GM12878 (cell line): ENCODE data around the gene FBXO17. TPM values are rescaled to one million over a fixed set of nuclear protein-coding genes. Genes with fewer than 3 reads are reported as not detected.

Experiments
- ATAC-seq: fragments of 200-7000 bp; cut with Tn5 transposase; 3 replicates; pipeline ENCODE4 v1.9.1; 2020; ENCODE audit warnings: mild to moderate bottlenecking, moderate library complexity
- BruUV-seq: library from RNA; stranded (reverse); fragments of 400-500 nt; replicated peaks from 2 replicates; lab custom pipeline; 2021; lab: Mats Ljungman, UMichigan
- CTCF ChIA-PET: fragments of 300-600 bp; sonication (Branson Sonifier 250); formaldehyde crosslinking; extraction: SDS; loops from one replicate; lab custom pipeline; 2021; ENCODE audit warnings: inconsistent platforms; lab: Yijun Ruan, JAX
- POLR2A ChIA-PET: fragments of 350-600 bp; formaldehyde crosslinking; extraction: SDS; loops from one replicate; lab custom pipeline; 2021; ENCODE audit warnings: inconsistent platforms; lab: Charles Lee
- RAD21 ChIA-PET: fragments of 300-600 bp; sonication (Branson Sonifier 250); formaldehyde crosslinking; loops from one replicate; lab custom pipeline; 2023; ENCODE audit warnings: antibody characterized with exemption; ENCODE audit not compliant: unreplicated experiment; lab: Charles Lee
- SMC1A ChIA-PET: fragments of 300-600 bp; sonication (Branson Sonifier 250); formaldehyde crosslinking; loops from one replicate; lab custom pipeline; 2023; ENCODE audit not compliant: unreplicated experiment, uncharacterized antibody; lab: Charles Lee
- DNase-seq: peaks from one replicate; pipeline ENCODE4 v3.0.0-alpha.2; 2011; ENCODE audit warnings: low read depth, low spot score
- FAIRE-seq: peaks from 3 replicates; lab custom pipeline; 2011; peaks lifted over from hg19 to GRCh38; lab: Jason Lieb, UNC
- H2AFZ ChIP-seq: 2 replicates; pipeline ENCODE4 v1.6.0; 2011; ENCODE audit warnings: low read depth, low read length, control low read depth; ENCODE audit not compliant: control insufficient read depth
- H3K27ac ChIP-seq: 2 replicates; pipeline ENCODE4 v1.5.1; 2011; ENCODE audit warnings: control low read depth; ENCODE audit not compliant: control insufficient read depth, insufficient read depth
- H3K27me3 ChIP-seq, 2 experiments: replicated peaks in 1 of 2; 2 replicates each; pipeline versions ENCODE4 v1.6.0 to v1.6.1; 2011; ENCODE audit warnings: low read length in 1 of 2; ENCODE audit not compliant: control insufficient read depth in 2 of 2, insufficient read depth in 2 of 2
- H3K36me3 ChIP-seq, 2 experiments: 2 replicates each; pipeline ENCODE4 v1.5.1; 2011; ENCODE audit warnings: low read length in 1 of 2; ENCODE audit not compliant: control insufficient read depth in 2 of 2, insufficient read depth in 2 of 2
- H3K4me1 ChIP-seq: 2 replicates; pipeline ENCODE4 v1.6.1; 2011; ENCODE audit warnings: mild to moderate bottlenecking, low read length, moderate library complexity, mixed read lengths; ENCODE audit not compliant: control insufficient read depth, insufficient read depth
- H3K4me2 ChIP-seq: 2 replicates; pipeline ENCODE4 v1.6.0; 2011; ENCODE audit warnings: control low read depth; ENCODE audit not compliant: control insufficient read depth, insufficient read depth
- H3K4me3 ChIP-seq: fragments of 200-600 bp; sonication (generic); 2 replicates; pipeline ENCODE4 v1.5.1; 2016
- H3K79me2 ChIP-seq: 2 replicates; pipeline ENCODE4 v1.6.0; 2011; ENCODE audit warnings: low read length; ENCODE audit not compliant: control insufficient read depth, insufficient read depth
- H3K9ac ChIP-seq: 2 replicates; pipeline ENCODE4 v1.8.0; 2011; ENCODE audit warnings: low read length, control low read depth, mixed read lengths; ENCODE audit not compliant: control insufficient read depth, insufficient read depth
- H3K9me3 ChIP-seq: replicated peaks from 3 replicates; pipeline ENCODE4 v1.5.1; 2011; ENCODE audit warnings: mild to moderate bottlenecking, low read length; ENCODE audit not compliant: control insufficient read depth, insufficient read depth
- H4K20me1 ChIP-seq: 2 replicates; pipeline ENCODE4 v1.6.0; 2011; ENCODE audit not compliant: control insufficient read depth, insufficient read depth
- BRCA1 ChIP-seq: IDR thresholded peaks from 2 replicates; pipeline ENCODE4 v1.6.1; 2011; ENCODE audit warnings: low read depth, low read length, improper control_type of control experiment
- NR2C1 ChIP-seq: fragments of 450-650 bp; IDR thresholded peaks from 2 replicates; pipeline ENCODE4 v1.6.1; 2017; ENCODE audit warnings: antibody characterized with exemption, mild to moderate bottlenecking, moderate library complexity
- WGBS: methylation state at CpG from one replicate; pipeline ENCODE4 v1.1.6; 2016; ENCODE audit warnings: low lambda C conversion rate; ENCODE audit not compliant: insufficient replicate concordance, insufficient coverage; ENCODE audit errors: missing lambda C conversion rate; 5-methylcytosine and 5-hydroxymethylcytosine counted together
- in situ Hi-C: fragments of 300-500 bp; cut with MboI; formaldehyde crosslinking; loops from 9 replicates; pipeline ENCODE4 v1.14.3; 2018; ENCODE audit warnings: mixed read lengths
- intact Hi-C: fragments of 100-400 bp; cut with micrococcal nuclease; formaldehyde crosslinking; loops from one replicate; pipeline ENCODE4 v1.14.2; 2022; ENCODE audit not compliant: unreplicated experiment
- polyA plus RNA-seq, 11 experiments: library from polyadenylated mRNA; depleted of rRNA in 4 of 11; unstranded in 6 of 11; stranded (reverse) in 5 of 11; fragments of >200 nt; fragmentation: Nextera tagmentation in 4 of 11; fragmentation: Illumina TruSeq in 1 of 11; extraction: Ambion mirVana in 4 of 11; extraction: Trizol in 1 of 11; gene quantifications; 1 replicate in 1 of 11; 2 replicates in 10 of 11; pipeline versions ENCODE4 v1.2.1 to v1.2.3, GENCODE V29; 2011 to 2016; ENCODE audit warnings: inconsistent platforms in 2 of 11, missing spikeins in 2 of 11, low read depth in 1 of 11
- total RNA-seq, 4 experiments: library from RNA; depleted of rRNA in 3 of 4; stranded (reverse); fragments of >200 nt in 3 of 4; fragmentation: Illumina TruSeq in 1 of 4; extraction: Trizol in 1 of 4; gene quantifications; 2 replicates each; pipeline versions ENCODE4 v1.2.1 to v1.2.3, GENCODE V29; 2013 to 2021
- TF ChIP-seq, protein P1 (sequence below): fragments of 450-650 bp; formaldehyde crosslinking; IDR thresholded peaks from 2 replicates; pipeline ENCODE4 v1.4.0; 2022; ENCODE audit warnings: mild to moderate bottlenecking, moderate library complexity

The FBXO17 gene
- total and polyA plus RNA-seq, 10 of the 15 experiments (the other 5 are each of a cell fraction or from before 2014, with no cell fraction given), result 2.2 to 11.1 (median 5.3) TPM

GRCh38 chr19:38904581-38905539, 70.7 kb downstream of the FBXO17 start:
- Histone ChIP-seq H3K4me1 (no peaks in the 10 kb centered on the region), H2AFZ (no peak overlapping the region), H3K9me3 (no peaks in the 10 kb centered on the region; the same call in 2 of the 3 replicates), H3K27me3 (no peaks in the 10 kb centered on the region), H3K4me2 (no peak overlapping the region), H3K36me3 (peaks cover 7 to 12% of the 10 kb centered on the region in 2 experiments), H3K4me3 (no peak overlapping the region), H3K9ac (no peak overlapping the region), H4K20me1 (no peaks in the 10 kb centered on the region)
- POLR2A ChIA-PET, result no interaction called here
- FAIRE-seq (no peak), ATAC-seq (no peak)
- RAD21 ChIA-PET, result no interaction called here
- CTCF ChIA-PET, result interaction anchor here (1.3 kb wide), 1 partner anchor 26 kb away, joined by 4 read pairs; the partner anchor contains the start of genes MRPS12 and SARS2
- SMC1A ChIA-PET, result no interaction called here
- TF ChIP-seq, protein P1, sequence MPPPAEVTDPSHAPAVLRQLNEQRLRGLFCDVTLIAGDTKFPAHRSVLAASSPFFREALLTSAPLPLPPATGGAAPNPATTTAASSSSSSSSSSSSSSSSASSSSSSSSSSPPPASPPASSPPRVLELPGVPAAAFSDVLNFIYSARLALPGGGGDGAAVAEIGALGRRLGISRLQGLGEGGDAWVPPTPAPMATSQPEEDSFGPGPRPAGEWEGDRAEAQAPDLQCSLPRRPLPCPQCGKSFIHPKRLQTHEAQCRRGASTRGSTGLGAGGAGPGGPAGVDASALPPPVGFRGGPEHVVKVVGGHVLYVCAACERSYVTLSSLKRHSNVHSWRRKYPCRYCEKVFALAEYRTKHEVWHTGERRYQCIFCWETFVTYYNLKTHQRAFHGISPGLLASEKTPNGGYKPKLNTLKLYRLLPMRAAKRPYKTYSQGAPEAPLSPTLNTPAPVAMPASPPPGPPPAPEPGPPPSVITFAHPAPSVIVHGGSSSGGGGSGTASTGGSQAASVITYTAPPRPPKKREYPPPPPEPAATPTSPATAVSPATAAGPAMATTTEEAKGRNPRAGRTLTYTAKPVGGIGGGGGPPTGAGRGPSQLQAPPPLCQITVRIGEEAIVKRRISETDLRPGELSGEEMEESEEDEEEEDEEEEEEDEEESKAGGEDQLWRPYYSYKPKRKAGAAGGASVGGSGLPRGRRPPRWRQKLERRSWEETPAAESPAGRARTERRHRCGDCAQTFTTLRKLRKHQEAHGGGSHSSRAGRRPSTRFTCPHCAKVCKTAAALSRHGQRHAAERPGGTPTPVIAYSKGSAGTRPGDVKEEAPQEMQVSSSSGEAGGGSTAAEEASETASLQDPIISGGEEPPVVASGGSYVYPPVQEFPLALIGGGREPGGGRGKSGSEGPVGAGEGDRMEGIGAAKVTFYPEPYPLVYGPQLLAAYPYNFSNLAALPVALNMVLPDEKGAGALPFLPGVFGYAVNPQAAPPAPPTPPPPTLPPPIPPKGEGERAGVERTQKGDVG (CRISPR knock-in tag), result no peak
- TF ChIP-seq NR2C1 (peak; percentile 19; the same call in 1 of the 2 replicates), BRCA1 (no peak)
- TF ChIP-seq, all 136 proteins: peak for 1
- 80% methylated on average over 15 of the region's 35 CpGs for WGBS
- in situ Hi-C loops, result no loop called here
- no peak for DNase-seq
- Histone ChIP-seq H3K27ac (no peak overlapping the region), H3K79me2 (peaks cover 21% of the 10 kb centered on the region)
- BruUV-seq, result no TSS peak
- intact Hi-C loops, result no loop called here
